AG09309 (cell line): ENCODE measurements around the gene ADAMTS3.

Source experiments
- DNase-seq: peaks from one replicate; pipeline ENCODE4 v3.0.0-alpha.2; 2010; ENCODE audit warnings: low read depth
- H3K4me3 ChIP-seq: 2 replicates; pipeline ENCODE4 v1.5.1; 2011; ENCODE audit warnings: mild to moderate bottlenecking, low read depth, low read length, moderate library complexity; ENCODE audit not compliant: control insufficient read depth
- CTCF ChIP-seq: IDR thresholded peaks from 2 replicates; pipeline ENCODE4 v1.5.1; 2011; ENCODE audit warnings: mild to moderate bottlenecking, low read depth, low read length, inconsistent platforms; ENCODE audit not compliant: insufficient read depth, control insufficient read depth; ENCODE audit errors: missing control alignments

Gene ADAMTS3

GRCh38 chr4:72283357-72283756 lies 285.7 kb downstream of the ADAMTS3 start:
- no peak for DNase-seq
- no peak for TF ChIP-seq CTCF
- no peak overlapping the region for H3K4me3 ChIP-seq

- no peak for TF ChIP-seq CTCF
- DNase-seq = no peak
- H3K4me3 ChIP-seq = no peak overlapping the region
Measured at GRCh38 chr4:72280252-72280651, 288.8 kb downstream of the ADAMTS3 start.

- TF ChIP-seq CTCF = no peak
- no peak for DNase-seq
- no peak overlapping the region for H3K4me3 ChIP-seq
Measured at GRCh38 chr4:72275381-72275780, 293.6 kb downstream of the ADAMTS3 start.

- no peak for TF ChIP-seq CTCF
- DNase-seq = no peak
- no peak overlapping the region for H3K4me3 ChIP-seq
Measured at GRCh38 chr4:72274251-72274650, 294.8 kb downstream of the ADAMTS3 start.

- no peak for TF ChIP-seq CTCF
- no peak for DNase-seq
- H3K4me3 ChIP-seq = no peak overlapping the region
Measured at GRCh38 chr4:72255269-72255668, 313.8 kb downstream of the ADAMTS3 start.

- DNase-seq = no peak
- TF ChIP-seq CTCF = no peak
- no peak overlapping the region for H3K4me3 ChIP-seq
Measured at GRCh38 chr4:72243641-72244040, 325.4 kb downstream of the ADAMTS3 start.

GRCh38 chr4:72239487-72240116 lies 329.4 kb downstream of the ADAMTS3 start:
- no peak for DNase-seq
- H3K4me3 ChIP-seq = no peak overlapping the region
- no peak for TF ChIP-seq CTCF
